Stimulated activated CD4-positive, alpha-beta T cell treated with anti-CD3 and anti-CD28 coated beads, Interleukin-4, amount 100 ng/mL, for 48 hours (primary cell): Measurements from ENCODE around the gene TUBB1.

Experiments
- DNase-seq, 2 donors: peaks; one replicate each; pipeline ENCODE4 v3.0.0-alpha.2; 2020; ENCODE audit warnings: low read depth in 2 of 2

The TUBB1 gene

DNA sequence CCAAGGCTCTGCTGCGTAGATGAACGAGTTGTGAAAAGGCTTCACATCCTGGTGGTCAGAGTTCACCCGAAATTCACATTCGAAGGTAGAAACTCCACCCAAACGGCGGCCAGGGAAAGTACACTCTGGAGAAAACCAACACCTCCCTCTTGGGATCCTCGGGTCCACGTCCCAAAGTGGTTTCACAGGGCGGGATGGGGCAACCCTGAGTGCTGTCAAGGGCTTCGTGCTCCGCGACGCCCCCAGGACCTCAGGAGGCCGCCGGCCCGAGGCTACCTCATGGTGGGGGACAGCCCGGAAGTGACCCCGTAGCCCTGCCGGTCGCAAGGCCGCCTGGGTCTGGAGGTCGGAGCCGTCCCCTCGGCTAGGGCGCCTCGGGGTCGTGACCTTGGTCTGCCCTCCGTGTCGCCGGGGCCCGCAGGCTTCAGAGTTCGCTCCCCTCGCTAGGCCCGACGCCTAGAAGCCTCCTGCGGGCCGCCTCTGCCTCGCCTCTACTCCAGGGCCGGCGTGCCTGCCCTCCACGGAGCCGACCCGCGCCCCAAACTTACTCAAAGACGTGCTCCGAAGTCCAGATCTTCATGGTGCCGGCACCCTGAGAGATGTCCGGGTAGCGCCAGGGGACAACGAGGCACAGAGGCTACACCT lies 23.0 kb downstream of the TUBB1 start, which contains the start of gene PRELID3B:
PRELID3B (minus strand) TSS at position 636 of the 645 bp plus-strand sequence; CDS start at position 580, 56 bp downstream.
- DNase-seq: no peak

DNA sequence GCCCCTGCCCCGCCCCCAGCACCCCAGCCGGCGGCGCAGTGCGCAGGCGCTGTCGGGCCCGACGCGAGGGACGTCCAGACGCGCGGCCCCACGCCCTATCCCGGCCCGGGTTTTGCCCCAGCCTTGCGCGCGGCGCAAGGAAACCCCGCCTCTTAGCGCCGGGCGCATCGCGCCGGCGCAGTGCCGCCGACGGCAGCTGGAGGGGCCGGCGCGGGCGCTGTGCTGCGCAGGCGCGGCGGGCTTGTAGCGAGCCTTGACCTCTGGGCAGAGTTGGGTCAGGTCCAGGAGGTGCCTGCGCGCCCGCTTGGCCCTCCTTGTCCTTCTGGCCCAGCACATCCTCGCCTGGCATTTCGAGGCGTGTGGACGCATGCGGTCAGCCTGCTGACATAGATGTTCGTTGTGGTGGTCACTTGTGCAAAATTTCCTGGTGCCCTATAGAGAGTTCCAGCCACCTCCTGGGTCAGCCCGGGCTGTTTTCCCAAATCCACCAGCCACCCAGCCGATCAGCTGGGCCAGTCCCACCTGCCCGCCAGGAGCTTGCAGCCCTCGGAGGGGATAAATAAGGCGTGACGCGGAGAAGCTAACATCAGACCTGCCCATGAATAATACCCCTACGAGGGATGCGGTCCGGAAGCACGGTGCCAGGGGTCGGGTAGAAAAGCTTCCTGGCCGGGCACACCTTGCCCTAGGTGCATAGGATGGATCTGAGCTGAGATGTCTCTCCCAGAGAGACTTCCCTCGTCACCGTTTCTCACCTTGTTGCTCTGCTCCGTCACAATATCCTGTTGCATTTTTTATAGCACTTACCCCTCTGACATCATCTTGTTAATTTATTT lies 23.8 kb downstream of the TUBB1 start:
- DNase-seq: peak; percentile 91 to 92

DNA sequence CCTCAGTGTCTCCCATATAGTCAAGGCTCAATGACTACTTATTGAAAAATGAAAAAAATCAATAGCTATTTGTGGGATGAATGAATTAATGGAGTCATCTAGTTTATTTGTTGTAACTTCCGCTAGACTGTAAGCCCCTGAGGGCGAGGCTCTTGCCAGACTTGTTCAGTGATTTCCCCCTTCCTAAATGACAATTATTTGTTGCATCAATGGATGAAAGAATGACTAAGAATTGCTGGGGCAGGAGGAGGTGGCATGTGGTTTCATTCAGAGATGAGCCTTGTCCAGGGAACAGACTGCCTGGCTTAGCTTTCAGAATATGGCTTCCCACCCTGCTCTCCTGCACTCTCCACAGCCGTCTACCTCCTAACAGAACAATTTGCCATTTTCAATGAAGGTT lies 24.5 kb downstream of the TUBB1 start:
- DNase-seq: no peak

DNA sequence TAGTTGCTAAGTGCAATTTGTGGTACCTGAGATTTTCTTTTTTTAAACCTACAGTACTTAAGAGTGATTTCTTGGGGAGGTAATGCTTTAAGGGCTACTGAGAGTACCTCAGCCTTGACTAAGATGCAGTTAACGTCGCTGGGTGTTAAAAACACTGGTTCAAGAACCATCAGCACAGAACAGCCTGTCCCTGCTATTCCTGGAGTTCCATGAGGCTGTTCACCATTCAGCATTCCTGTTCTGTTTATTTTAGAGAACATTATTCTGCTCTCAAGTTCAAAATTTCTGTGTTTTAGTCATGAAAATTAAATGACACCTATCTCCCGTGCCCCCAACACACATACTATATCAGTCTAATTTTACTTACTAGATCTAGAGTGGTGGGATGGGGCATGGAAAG lies 25.1 kb downstream of the TUBB1 start:
- DNase-seq: no peak

DNA sequence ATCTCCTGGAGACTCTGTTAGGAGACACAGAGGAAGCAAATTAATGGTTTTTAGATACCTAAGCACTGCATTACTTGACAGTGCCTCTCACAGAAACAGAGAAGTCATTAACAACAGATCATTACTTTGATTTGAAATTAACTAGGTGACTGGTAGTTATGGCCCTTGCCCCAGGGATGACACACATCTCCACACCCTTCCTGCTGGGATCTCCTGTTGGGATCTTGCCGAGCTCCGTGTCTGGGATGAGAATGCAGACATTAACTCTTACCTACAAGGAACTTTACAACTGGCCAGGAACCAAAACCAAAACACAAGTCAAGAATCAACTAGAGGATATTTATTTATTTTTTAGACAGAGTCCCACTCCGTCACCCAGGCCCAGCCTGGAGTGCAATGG lies 25.6 kb downstream of the TUBB1 start:
- DNase-seq: no peak

DNA sequence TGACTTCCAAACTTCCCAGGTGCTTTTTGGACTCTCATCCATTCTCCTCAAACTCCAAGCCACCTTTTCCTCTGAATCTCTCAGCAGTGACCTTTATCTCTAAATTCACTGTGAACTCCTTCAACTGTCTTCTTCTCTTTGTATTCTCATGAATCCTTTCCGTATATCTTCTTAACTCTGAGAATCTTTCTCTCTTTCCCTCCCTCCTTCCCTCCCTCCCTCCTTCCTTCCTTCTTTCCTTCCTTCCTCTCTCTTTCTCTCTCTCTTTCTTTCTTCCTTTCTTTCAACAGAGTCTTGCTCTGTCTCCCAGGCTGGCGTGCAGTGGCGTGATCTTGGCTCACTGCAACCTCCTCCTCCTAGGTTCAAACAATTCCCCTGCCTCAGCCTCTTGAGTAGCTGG lies 27.6 kb downstream of the TUBB1 start:
- DNase-seq: no peak

DNA sequence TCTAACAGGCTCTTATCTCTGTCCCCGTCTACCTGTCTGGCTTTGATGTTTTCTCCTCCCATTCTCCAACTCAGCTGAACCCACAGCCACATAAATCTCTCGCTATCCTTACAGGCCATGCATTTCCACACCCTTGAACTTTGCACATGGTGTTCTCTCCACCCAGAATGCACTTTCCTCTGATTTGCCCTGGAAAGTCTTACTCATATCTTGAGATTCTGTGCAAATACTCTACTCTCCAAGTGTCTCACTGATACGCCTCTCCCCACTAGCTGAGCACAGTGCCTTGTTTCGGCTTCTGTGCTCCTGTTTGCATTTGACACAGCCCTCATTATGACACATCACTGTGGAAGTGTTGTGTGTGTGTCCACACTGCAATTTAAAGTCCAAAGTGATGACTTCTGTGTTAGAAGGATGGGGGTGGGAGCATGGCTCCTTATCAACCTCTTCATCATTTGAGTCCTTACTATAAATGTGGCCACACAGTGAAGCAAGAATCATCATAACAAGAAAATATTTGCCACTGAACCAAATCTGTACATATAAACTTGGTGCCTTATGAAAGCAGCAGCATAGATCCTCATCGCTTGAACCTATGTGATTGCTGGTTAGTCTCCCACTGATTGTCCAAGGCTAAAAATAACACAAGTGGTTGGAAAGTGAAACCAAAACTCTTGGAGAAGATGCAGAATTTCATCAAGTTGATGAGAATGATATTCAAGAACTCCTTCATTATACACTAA lies 28.9 kb downstream of the TUBB1 start:
- DNase-seq: no peak

DNA sequence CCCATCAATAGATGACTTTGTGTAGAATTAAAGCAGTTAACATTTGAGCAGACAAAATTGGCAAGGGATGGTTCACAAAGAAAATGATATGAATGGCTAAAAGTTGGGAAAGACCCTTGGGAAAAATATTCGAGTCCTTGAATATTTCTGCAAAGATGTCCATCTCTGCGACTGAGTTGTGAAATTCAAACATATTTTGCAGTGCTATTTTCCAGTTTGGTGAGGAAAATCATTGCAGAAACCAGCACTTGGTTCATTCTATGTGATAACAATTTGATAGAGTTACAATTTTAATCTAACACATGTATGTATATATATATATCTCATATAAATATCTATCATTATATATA lies 29.4 kb downstream of the TUBB1 start:
- no peak for DNase-seq

DNA sequence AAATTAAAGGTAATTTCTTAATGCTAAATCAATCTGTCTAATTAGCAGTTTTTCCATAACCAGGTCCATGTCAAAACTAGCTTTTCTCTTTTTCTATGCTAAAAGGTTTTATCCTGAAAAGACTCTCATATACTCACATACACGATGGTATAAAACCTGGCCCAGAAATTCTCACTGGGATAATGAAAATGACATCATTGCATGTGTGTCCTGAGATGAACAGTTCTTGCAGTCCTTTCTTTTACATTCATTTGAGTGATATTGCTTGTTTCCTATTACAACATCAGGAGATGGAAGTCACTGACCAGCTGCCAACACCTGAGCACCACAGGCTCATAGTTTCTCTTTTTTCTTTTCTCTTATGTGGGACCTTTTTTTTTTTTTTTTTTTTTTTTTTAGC lies 31.2 kb downstream of the TUBB1 start:
- no peak for DNase-seq

DNA sequence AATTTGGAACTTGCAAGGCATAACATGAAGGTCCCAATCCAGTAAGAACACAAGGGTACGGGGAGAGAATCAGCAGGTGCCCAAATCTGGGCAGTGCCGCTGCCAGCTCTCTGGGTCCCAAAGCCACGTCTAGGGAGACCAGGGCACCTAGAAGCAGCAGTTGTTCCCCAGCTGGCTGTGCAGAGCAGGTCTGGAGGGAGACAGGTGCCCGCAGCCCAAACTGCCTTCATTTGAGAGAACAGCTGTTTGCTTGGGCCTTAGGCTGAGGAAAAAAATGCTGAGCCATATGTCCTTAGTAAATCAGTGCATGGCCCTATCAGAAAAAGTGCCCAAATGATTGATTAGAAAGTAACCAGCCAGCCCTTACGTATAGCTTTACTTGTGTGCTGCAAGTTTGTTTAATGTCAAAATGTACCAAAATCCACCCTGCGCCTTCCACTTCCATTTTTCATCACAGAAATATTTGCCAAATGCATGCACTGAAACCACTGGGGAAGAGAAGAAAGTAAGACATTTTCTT lies 32.5 kb downstream of the TUBB1 start:
- no peak for DNase-seq

DNA sequence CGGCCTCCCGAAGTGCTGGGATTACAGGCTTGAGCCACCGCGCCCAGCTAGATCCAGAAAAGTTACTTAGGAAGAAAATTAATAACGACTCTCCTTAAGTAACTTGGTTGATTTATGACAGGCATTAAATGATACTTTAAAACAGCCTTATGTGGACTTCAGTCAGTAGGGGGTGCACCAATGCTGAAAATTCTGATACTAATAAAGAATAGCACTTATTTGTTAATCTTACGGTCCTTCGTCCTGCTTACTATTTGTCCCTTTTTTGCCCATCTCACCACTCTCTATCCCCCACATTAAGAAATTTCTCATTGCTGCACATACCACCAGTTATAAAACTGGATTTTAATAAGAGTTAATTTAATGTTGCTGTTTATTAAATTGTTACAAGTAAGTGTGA lies 36.1 kb downstream of the TUBB1 start:
- DNase-seq: no peak

DNA sequence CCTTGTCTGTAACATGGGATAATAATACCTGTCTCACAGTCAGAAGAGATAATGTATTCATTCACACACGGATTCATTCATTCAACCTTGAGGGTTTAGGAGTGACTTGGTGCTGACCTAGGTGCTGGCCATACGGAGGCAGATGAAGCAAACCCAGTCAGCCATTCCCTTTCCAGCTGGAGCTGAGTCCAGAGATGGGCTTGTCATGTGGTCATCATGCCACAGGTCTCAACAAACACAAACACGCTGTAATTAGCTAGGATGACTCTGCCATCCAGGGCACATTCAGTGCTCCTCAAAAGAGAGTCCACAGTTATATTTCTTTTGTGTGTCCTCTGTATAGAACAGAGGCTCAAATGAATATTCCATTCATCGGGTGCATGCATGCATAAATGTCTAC lies 42.9 kb downstream of the TUBB1 start:
- no peak for DNase-seq

DNA sequence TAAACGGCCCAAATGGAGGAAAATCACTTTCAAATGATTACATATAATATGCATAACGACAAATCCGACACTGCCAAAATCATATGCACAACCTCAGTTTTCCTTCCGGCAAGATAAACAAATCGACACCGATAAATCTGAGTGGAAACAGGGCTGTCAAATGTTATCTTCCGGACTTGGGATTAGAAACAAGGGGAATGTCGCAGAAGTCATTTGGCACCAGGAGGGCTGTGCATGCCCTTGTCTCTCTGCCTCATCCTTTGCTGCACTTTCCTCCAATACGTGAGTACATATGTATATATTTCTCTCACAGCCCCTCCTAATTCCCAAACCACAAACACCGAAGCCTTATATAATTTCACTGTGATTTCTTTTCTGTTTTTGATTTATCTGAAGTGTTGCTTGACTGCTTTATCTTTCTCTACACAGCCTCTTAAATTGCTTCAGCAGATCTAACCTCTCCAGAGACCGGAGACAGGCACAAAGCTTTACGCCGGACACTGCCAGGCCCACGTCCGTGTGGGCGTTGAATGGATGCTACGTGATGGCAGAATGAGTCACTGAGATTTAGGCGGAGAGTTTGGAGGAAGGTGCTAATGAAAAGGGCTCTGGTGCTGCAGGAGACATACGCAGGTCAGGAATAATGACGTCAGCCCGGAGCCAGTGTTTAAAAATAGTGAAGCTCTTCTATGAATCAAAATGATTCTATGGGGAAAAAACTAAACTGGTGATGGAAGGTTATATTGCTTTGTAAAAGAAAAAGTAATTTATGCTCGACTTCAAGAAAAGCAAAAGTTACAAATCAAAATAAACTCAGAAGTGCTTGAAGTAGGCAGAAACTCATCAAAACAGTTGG lies 44.4 kb downstream of the TUBB1 start:
- DNase-seq: no peak

DNA sequence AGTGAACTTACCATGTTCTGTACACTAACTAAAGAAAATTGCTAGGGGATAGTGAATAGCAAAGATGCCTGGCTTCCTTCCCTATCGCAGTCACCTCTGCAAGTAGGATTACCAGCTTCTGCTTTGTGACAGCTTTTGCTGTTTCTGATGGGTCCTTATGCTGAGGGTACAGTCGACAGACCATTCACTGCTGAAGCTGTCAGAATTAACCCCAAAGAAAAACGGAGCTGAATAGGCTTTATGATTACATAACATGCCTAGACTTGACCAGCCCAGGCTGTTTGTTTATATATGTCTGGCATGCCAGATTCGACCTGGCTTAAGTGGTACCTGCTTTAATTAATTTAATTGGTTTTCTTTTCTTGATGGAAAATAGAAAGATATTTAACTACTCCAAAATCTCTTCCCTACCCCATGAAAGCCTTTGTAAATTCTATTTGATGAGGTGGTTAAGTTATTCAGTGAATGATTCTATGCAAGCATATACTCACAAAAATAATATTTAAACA lies 45.0 kb downstream of the TUBB1 start:
- DNase-seq: no peak

DNA sequence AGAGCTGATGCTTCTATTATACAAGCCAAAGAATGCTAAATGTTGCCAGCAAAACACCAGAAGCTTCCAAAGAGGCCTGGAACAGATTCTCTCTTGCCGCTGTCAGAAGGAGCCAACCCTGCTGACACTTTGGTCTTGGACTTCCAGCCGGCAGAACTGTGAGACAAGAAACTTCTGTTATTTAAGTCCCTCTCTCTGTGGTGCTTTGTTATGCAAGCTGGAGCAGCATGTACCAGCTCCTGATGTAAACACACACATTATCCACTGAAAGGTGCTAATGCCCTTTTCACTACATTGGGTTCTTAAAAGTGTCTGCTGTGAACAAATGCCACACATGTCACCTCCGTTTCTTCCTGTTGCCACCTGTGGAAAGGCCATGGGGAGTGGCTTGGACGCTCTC lies 49.3 kb downstream of the TUBB1 start:
- DNase-seq: no peak

DNA sequence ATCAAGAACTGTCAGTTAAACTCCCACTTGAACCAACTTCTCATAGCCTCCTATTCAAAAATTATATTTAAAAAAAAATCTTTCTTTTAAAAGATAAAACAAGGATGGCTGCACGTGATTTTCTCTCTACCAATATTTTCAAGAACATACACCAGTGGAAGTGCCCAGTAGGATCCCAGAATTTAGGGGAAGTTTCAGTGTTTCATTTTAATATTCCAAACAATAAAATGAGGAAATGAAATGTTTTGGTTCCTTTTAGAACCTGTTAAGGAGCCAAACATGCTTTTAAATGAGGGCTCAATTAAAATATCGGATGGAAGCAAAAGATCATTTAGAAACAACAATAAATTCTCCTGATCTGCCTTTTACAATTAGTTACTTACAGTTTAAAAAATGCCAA lies 49.8 kb downstream of the TUBB1 start:
- no peak for DNase-seq

DNA sequence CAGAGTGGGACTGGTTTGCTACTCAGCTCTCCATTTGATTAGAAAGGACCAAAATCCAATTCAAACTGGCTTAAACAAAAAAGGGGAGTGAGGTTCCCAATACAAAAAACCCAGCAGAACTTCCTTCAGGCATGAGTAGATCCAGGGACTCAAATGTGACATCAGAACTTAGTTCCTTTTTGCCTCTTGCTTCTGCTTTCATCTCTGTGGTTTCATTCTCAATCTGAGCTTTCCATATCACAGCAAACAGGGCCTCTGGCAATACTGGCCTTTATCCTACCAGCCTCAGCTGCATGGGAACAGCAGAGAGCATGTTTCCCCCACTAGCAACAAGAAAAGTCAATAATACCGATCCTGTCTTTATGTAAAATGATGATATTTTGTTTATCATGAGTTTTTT lies 52.0 kb downstream of the TUBB1 start:
- no peak for DNase-seq

DNA sequence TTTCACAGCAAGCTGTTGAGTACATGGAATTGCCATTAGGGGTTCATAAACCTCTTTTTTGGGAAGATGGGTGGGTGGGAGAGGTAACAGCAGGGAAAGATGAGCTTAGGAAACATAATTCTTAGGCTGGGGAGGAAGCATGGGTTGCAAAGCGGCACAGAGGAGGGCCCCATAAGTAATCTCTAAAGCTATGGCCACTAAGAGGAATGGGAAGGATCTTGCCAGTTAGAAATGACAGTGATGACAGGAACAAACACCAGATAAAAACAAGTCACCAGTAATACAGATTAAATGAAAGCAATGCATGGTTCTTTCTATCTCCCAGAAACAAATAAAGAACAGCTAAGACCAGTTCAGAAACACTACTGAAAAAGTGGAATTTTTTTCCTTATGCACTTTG lies 54.4 kb downstream of the TUBB1 start:
- DNase-seq: no peak

DNA sequence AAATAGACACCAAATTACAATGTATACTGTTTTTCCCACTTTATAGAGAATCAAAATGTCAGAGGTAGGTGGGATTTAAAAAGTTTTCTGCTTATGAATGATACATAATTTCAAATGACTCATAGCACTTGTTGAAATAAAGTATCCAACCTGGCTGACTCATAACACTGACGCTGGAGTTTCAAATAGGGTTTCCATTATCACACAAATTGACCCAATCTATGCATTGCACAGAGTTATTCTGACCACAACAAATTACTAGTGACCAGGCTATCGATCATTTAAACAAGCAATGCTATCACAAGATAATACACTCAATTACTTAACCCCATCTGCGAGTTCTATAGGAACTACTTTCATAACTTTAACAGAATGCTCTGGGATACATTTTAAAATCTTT lies 55.2 kb downstream of the TUBB1 start:
- DNase-seq: peak in 1 of 2 donors; percentile 16

DNA sequence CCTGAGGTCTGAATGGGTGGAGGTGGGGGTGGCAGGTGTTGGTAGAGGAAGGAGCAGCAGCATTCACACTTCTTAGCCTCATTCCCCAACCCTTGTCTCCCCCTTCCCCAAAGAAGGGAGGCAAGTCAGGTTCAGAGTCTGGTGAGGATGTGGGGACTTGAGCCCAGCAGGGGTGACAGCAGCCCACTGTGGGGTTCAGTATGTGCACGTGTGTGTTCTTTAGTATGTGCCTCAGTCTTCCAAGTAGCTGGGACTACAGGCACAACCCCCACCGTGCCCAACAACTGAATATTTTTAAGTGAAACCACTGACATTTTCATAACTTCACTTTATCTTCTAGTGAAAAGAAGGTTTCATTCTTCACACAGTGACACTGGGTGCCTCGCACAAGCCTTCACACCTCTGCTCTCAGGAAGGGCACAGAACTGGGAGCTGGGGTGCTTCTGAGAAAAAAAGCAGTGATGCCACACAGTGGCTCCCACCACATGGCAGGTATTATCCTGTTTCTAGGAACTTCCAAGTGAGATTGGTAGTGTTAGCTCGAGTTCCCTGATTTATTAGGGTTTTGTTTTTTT lies 56.8 kb downstream of the TUBB1 start:
- DNase-seq: no peak
